Measurements from ENCODE around the gene TMEM154.

The TMEM154 gene

DNA sequence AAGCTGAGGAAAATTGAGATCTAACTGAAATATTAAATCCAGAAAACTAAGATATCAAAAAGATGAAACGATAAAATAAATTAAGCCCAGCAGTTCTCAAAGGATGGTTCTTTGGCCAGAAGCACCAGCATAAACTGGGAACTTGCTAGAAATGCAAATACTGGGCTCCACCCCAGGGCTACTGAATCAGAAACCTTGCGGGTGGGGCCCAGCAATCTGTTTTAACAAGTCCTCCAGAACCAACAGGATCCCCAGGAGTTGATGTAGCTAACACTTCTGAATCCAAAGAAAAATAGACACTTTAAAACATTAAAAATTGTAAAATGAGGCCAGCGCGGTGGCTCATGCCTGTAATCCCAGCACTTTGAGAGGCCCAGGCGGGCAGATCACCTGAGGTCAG is 14.1 kb upstream of the TMEM154 start:
- DNase-seq = no peak

DNA sequence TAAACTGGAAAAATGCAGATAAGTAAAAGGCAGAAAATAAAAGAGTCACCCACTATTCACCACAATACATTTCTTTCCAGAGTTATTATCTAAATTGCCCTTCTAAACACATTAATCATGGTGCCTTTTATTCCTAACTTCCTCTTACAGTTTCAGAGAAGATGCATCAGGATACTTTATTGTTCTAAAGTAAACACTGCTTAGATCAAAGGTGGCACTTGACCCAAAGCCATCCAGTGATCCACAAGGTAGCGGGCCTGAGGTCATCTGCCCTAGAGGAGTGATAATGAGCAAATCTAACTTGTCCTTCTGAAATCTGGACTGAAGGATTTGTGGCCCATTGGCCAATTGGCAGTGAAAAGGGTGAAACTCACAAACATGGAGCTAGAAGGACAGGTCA is 12.0 kb upstream of the TMEM154 start:
- DNase-seq = no peak

DNA sequence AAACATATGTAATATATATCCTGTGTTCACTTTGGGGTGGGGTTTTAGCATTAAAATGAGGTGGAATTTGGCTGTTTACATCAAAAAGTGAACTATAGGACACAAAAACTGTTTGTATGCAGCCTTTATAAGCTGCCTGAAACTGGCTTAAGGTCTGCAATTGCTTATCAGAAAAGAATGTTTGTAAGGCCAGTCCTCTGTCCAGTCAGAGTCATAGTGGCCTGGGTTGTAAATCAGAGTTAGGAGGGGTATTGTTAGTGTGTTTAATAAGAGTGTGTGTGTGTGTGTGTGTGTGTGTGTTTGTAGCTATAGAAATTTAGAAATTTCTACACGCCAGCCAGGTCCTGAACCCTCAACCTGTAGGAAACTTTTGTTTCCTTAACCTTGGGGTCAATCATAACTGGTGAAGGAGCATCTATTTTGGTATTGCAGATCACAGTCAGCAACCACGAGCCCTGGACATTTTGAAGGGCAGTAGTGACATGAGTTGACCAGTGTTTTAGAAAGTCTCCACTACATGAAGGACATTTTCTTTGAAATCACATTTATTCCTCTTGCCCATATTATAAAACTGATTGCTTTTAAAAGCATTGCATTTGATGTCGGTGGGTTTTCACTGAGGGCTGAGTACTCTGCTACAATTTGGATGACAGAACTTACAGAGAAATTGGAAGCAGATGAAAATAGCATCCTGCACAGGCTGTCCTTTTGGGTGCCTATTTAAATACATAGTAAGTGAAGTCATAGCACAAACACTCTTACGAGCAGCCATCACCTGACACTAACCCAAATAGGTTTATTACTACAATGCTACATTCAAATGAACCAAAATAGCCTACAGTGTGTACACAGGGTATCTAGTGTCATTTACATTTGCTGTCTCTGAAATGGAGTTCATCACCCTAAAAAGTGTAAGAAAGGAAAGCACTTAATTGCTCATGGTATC is 11.2 kb upstream of the TMEM154 start:
- no peak for DNase-seq

GRCh38 chr4:152689615-152690501 is 10.1 kb upstream of the TMEM154 start:
- no peak for DNase-seq

GRCh38 chr4:152687974-152688599 is 8.3 kb upstream of the TMEM154 start:
- no peak for DNase-seq

DNA sequence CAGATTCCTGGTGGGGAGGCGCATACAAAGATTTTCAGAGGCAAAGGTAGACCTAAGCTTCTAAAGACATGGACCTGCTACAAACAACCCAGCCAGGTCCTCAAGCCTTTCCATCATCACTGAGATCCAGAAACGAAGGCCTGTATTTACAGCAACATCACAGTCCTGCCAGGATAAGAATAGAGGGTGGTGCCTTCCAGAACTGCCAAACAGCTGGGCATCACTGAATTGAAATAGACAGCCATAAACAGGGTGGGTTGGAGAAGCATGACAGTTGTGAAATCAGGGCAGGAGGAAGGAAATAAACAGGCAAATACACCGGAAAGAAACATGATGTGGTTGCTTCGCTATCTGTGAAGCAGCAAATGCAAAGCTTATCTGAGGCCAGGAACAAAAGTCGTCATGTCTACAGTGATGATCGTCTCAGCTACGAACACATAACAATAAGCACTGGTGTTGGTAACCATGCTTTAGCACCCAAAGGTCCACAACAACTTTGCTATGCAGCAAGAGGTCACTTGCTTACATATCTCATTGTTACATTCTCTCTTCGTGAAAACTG is 6.7 kb upstream of the TMEM154 start:
- DNase-seq = no peak

GRCh38 chr4:152684587-152684986 is 4.8 kb upstream of the TMEM154 start:
- no peak for DNase-seq

- DNase-seq = no peak
These were observed 4.2 kb upstream of the TMEM154 start for GRCh38 chr4:152684007-152684406.

GRCh38 chr4:152682143-152682941 is 2.5 kb upstream of the TMEM154 start:
- DNase-seq = no peak

- no peak for DNase-seq
These were observed 1.3 kb upstream of the TMEM154 start for GRCh38 chr4:152680988-152681603.

DNA sequence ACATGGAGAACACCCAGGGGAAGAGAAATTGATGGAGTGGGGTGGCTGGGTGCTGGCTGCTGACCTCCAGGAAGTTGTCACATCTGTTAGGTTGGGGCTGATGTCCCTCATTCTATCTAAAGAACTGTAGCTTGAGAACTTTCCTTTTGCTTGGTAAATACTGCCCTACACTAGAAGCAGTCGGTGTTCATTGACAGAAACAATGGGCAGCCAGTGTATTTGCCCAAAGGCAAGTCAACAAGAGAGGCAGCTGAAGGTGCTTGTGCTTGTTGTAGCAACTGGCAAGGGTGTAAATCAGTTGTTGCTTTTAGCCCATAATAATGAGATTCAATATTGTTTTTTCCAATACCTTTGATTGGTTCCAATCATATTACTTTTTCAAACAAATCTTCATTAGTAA is 956 bp downstream of the TMEM154 start:
- DNase-seq = no peak

DNA sequence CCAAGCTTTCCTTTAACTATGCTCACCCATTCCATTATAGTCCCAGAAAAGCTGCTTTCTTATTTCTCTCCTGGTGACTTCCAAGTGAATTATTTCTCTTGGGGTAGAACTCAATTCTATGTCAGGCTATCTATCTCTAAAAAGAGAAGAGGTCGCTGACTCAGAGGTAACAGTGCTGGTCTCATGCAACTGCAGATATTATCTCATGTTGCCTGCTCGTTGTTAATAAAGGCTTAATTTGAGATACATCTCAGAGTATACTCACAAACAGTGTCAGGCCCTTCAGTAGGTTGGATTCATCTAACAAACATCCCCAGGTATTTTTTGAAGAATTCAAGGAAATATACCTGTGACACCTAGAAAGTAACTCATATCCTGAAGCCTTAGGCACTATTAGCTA is 2.7 kb downstream of the TMEM154 start:
- no peak for DNase-seq

DNA sequence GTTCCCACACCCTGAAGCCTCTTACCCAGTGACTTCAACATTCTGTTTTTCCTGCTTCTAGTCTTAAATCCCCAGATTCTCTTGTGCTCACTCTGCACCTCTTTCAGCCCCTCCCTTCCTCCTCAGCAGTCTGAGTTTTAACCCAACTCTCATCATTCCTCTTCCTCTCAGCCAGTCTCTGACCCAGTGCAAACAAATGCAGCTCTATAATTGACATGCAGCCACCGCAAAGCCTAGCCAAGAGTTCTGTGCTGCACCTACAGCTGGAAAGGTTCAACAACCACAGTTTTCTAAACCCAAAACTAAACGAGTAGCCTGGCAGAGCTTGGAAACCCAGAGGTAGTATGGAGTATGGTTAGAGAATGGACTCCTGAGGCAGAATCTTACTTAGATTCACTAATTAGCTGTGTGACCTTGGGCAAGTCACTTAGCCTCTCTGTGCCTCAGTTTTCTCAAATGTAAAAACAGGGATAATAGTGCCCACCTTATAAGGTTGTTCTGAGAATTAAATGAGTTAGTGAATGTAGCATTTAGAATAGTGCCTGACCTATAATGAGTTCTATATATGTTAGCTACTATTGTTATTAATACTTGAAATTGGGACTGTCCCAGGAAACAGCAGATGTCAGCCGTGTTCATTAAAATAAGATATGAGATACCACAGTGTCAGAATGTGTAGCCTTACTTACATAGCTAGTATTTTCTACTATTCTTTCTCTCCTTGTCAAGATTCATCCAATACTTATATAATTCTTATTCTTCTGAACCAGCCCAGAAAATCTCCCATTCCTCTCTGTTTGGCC is 3.5 kb downstream of the TMEM154 start:
- no peak for DNase-seq

GRCh38 chr4:152674359-152674758 is 5.4 kb downstream of the TMEM154 start:
- DNase-seq = no peak

DNA sequence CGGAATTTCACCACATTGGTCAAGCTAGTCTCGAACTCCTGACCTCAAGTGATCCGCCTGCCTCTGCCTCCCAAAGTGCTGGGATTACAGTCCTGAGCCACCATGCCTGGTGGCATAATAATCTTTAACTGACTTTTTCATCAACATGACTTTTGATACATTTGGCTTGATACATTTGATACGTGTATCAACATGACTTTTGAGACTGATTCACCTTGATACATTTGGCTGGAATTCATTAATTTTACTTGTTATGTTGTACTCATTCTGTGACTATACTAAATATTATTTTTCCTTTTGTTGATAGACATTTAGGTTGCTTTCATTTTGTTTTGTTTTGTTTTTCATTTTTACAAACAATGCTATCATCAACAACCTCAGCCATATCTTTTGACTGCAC is 6.3 kb downstream of the TMEM154 start:
- DNase-seq = no peak

GRCh38 chr4:152672206-152673092 is 7.3 kb downstream of the TMEM154 start:
- DNase-seq = no peak

- no peak for DNase-seq
These were observed 11.3 kb downstream of the TMEM154 start for GRCh38 chr4:152668338-152668964.

DNA sequence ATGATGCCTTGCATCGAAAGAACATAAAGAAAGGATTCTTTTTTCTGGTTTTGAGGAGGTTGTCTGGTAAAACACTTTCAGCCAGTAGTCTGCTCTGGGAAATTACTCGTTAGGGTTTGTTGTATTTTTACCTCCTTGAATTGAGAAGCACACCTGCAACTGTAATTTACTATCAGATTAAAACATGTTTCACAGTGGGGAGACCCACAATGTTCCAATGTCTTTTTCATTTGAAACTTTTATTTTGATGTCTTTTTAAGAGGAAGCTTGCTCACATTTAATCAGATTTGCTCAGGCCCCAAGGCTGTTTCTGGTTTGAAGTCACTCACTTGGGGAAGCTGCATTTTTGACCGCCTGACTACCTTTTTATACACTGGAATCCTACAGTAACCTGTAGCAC is 12.0 kb downstream of the TMEM154 start:
- DNase-seq = no peak

GRCh38 chr4:152666946-152667345 is 12.9 kb downstream of the TMEM154 start:
- no peak for DNase-seq
